ENCODE results near the gene PSMF1.

The PSMF1 gene

DNA sequence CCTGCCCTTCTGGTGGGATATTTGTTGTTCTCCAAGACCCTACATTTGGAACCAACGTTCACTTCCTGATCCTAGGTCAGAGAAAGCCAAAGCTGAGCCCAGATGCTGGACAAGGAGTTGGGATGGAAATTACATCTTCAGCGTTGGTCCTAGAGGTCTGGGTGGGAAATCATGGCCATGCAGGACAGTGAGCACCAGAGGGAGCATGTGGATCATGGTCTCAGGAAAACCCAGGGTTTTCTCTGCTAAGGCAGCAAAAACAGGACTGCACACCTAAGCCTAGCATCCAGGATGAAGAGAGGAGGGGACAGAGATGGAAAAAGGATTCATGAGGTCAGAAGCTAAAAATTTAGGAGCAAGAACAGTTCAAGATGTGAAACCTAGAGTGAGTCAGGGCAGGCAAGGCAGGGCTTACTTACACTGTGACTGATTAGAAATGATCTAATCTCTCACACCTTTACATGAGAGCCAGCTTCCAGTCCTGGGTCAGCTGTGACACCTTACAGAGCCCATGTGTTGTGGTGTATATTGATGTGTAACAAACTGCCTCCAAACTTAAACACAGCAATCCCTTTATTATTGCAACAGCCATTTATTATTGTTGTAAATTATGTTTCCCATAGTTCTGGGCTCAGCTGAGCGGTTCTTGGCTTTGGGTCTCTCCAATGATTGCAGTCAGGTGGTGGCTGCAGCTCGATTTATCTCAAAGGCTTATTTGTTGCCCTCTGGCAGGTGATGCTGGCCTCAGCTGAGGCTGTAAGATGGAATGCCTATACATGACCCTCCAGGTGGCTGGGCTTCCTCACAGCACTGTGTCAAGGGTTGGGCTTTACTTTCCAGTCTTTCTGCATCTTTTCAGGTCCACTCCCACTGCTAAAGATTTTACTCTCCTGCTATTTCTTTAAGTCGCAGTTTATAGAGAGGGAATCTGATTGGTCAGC, 91.3 kb downstream of the PSMF1 start:
- TF ChIP-seq, protein P1, sequence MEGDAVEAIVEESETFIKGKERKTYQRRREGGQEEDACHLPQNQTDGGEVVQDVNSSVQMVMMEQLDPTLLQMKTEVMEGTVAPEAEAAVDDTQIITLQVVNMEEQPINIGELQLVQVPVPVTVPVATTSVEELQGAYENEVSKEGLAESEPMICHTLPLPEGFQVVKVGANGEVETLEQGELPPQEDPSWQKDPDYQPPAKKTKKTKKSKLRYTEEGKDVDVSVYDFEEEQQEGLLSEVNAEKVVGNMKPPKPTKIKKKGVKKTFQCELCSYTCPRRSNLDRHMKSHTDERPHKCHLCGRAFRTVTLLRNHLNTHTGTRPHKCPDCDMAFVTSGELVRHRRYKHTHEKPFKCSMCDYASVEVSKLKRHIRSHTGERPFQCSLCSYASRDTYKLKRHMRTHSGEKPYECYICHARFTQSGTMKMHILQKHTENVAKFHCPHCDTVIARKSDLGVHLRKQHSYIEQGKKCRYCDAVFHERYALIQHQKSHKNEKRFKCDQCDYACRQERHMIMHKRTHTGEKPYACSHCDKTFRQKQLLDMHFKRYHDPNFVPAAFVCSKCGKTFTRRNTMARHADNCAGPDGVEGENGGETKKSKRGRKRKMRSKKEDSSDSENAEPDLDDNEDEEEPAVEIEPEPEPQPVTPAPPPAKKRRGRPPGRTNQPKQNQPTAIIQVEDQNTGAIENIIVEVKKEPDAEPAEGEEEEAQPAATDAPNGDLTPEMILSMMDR (IDR thresholded peaks at IDR 0.05): 0 out of 2 replicates have a peak, but pooled peaks have one; percentile 23

DNA sequence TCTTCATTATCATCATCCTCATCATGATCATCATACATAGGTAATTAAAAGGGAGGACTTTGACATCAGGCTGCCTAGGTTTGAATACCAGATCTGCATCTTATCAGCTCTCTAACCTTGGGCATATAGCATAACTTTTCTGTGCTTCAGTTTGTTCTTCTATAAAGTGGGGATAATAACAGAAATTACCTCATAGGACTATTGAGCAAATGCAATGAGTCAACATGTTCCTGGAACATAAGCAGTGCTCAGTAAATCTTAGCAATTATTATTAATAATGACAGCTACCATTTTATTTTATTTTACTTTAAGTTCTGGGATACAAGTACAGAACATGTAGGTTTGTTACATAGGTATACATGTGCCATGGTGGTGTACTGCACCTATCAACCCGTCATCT, 92.1 kb downstream of the PSMF1 start:
- TF ChIP-seq, protein P1 (IDR thresholded peaks at IDR 0.05): no peak

DNA sequence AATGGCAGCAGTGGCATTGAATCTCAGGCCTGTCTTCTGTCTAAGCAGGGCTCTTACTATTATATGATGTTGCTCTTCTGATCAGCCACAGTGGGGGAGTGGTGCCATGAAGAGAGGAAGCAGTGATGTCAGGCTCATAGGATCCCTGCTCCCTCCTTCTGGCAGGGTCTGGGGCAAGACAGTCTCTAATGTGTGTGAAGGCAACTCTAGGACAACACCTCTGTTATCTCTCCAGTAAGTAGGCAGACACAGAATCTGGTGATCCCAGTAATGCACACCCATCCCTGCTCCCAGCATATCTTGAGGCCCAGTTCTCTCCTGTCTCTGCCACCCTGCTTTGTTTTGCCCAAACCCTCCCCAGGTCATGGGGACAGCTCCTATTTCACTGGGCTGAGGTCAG, 93.6 kb downstream of the PSMF1 start:
- TF ChIP-seq, protein P1 (IDR thresholded peaks at IDR 0.05): no peak

DNA sequence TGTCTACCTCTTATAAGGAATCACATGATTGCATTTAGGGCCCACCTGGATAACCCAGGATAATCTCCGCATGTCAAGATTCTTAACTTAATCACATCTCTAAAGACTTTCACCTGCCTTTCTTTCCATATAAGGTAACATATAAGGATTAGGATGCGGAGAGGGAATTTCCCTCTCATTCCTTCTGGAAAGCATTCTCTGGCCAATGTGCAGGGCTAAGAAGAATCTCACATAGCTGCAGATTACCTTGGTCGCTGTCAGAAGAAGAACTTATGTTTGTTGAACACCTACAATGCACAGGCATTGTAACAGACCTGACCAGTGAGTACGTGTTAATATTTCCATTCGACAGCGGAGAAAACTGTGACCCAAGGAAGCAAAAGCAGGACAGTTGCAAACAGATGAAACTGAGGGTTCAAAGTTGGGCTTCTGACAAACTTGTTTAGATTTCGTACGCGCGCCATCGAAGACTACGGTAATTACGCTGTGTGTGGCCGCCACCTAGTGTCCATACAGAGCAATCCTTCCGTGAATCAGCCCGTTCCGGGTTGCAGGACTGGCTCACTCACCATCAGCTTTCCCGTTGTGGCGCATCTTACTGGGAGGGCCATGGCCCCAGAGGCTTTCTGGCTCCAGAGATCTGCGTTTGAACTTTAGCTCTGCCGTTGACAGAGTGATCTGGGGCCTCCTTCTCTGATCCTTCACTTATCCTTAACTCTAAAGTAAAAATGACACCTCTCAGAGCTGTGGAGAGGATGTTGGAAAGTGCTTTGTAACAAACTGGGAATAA, 94.4 kb downstream of the PSMF1 start:
- TF ChIP-seq, protein P1 (IDR thresholded peaks at IDR 0.05): peak; percentile 82

DNA sequence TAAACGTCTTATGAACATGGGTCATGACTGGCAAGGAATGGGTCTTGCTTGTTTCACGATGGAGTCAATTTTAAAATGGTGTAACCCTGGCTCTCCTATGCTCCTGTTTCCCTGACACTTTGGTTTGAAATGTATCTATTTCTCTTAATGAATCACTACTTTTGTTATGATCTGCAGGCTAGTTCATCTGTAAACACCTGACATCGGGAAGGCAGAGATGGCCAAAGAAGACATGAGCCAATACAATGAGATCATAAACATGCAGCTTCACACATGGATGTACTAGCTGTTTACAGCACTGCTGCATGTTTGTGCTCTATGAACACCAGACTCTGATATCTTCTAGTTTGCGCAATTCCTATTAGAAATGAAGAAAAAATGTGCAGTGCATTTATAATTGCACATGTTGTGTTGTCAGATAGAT, 96.4 kb downstream of the PSMF1 start:
- TF ChIP-seq, protein P1 (IDR thresholded peaks at IDR 0.05): no peak

DNA sequence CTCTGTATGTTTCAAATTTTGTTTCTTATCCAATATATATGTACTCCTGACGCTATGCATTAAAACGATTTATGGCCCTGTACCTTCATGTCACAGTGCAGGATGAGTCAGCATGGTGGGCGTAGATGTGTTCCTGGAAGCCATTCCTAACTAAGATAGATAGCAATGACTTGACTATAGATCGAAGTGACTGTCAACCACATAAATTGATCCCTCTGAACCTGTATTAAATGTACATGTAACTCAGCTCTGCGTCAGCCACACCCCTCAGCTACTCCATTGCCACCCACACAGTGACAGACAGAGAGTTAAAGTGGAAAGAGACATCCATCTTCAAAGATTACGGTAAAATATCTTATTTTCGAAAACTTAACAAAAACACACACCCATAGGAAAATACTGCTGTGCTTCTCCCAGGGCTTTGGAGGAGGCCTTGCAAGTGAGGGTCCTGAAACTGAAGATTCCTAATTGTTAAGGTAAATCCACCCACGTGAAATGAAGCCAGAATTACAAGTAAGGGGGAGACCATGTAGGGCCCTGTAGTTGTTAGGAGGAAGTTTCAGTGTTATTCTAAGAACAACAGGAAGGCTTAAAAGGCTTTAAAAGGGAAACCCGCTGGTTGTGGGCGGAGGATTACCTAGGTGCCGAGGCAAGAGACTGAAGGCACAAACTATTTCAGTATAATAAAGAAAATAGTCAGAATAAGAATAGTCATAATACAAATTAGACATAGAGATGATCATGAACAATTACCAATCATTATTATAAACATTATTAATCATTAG, 97.2 kb downstream of the PSMF1 start:
- TF ChIP-seq, protein P1 (IDR thresholded peaks at IDR 0.05): no peak

Data from LNCAP (cell line).